GM08714 (cell line): ENCODE measurements around the gene DAB1.
"Not testable (repeated sequence)": the region's sequence is repeated elsewhere in the genome, so short reads cannot be mapped to it uniquely, and the experiment has no call there.

Experiments used
- H3K4me3 ChIP-seq: fragments of 200-500 bp; sonication (Bioruptor generic); 2 replicates; pipeline ENCODE4 v1.5.1; 2014; ENCODE audit warnings: mild to moderate bottlenecking, low read length, inconsistent platforms
- ZNF274 ChIP-seq: IDR thresholded peaks from 2 replicates; pipeline ENCODE4 v1.6.1; 2012; ENCODE audit warnings: mild to moderate bottlenecking, low read depth, low read length

DAB1 gene

DNA sequence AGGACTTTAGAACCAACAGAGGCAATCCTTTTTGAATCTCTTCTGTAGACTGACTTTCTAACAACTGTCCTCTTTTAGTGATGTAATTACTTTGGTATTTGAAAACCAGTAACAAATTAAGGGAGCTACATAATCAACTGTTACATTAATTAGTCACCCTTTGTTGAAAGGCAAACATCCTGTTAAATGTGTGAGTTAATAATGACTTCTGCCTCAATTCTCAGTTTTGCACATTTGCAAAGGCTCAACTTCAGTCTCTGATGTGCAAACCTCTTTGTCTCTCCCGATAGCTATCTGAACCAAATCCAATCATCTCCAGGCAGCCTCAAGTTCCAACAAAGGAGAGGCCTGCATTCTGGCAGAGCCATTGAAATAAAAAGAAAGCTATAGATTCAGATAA, 322.7 kb downstream of the DAB1 start:
- no peak for TF ChIP-seq ZNF274
- H3K4me3 ChIP-seq: no peak overlapping the region

DNA sequence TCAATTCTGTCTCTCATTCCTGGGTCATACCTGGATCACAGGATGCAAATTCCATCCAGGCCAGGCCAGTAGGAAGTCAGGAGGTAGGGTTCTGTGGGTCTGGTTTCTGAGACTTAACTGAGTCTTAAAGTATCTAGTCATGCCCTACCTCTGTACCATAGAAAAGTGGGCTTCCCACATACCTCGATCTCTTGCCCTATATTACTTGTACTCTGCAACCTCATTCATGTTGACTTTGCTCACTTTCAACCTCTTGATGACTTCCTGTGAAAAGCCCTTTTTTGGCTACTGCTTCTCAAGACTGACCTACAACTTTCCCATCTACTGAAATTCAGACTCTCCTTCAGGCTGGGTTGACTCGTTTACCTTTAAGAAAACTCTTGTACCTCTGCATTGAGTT, 329.1 kb downstream of the DAB1 start:
- TF ChIP-seq ZNF274: no peak
- no peak overlapping the region for H3K4me3 ChIP-seq

DNA sequence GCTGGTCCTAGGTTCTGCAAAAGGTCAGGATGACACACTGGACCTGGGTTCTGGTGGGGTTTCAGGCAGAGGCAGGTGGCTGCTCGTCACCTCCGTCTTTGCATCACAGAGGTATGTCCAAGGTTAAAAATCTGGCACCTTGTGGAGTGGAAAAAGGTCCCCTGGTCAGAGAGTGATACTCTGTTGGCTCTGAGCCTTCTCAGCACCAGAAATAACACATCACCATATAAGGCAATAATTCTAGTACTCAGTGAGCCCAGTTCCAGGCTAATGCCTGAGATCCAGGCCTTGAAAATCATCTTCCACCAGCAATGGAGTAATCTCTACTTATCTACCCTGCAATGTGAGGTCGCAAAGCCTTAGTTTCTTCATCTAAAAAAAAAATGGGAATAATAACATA, 330.7 kb downstream of the DAB1 start:
- H3K4me3 ChIP-seq: no peak overlapping the region
- TF ChIP-seq ZNF274: no peak

DNA sequence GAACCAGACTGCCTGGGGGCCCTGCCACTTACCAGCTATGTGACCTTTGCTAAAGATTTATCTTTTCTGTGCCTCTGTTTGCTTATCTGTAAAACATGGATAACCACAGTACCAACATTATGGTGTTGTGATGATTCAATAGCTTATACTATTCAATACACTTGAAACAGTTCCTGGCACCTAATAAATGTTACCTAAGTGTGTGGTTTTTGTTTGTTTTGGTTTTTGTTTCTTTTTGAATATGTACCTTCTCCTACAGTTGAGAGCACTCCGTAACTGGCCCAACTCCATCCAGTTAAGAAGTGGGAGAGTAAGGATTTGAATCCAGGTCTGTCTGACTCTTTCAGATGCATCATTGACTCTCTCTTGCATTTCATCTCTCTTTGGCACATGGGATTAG, 332.2 kb downstream of the DAB1 start:
- TF ChIP-seq ZNF274: no peak
- H3K4me3 ChIP-seq: no peak overlapping the region

DNA sequence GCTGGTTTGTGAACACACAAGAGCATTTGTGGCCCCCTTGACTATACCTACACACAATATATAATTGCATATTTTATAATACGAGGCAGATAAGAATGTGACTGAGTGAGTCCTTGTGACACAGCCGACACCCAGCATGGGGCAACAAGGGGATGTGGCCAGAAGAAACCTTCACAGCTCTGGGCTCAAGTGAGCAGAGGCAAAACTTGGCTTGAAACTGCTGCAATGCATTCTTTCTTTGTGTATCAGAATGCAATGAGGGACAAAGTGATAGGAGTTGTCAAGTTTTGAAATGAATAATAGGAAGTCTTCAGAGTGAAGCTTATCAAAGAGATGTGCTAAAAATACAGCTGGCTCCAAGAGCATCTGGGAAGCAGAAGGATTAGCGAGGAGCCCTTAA, 334.0 kb downstream of the DAB1 start:
- no peak overlapping the region for H3K4me3 ChIP-seq
- no peak for TF ChIP-seq ZNF274

DNA sequence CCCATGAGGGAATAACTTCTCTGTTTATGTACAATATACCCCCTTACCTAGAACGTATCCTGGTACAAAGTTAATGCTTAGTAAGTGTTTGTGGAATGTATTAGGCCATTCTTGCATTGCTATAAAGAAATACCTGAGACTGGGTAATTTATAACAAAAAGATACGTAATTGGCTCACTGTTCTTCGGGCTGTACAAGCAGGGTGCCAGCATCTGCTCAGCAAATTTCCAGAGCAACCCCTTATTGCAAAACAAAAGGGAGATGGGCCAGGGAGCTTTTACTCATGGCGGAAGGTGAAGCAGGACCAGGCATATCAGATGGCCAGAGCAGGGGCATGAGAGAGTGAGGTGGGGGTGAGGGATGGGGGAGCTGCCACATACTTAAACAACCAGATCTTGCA, 334.6 kb downstream of the DAB1 start:
- TF ChIP-seq ZNF274: no peak
- H3K4me3 ChIP-seq: no peak overlapping the region

DNA sequence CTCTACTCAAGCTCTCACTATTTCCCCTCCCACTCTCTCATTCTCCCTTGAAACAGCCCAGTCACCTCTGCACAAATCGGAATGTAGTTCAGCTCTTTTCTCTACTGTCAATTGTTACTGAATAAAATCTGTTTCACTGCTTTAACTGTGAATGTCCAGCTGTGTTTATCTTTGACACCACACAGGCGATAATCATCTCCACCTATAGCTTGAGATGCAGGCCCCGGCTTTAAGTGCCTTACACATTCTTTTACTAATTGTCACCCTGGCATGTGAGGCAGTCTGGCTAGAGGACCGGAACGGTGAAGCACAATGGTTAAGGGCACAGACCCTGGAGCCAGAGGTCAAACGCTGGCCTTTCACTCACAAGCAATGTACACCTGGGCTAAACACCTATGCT, 335.2 kb downstream of the DAB1 start:
- no peak for TF ChIP-seq ZNF274
- no peak overlapping the region for H3K4me3 ChIP-seq

DNA sequence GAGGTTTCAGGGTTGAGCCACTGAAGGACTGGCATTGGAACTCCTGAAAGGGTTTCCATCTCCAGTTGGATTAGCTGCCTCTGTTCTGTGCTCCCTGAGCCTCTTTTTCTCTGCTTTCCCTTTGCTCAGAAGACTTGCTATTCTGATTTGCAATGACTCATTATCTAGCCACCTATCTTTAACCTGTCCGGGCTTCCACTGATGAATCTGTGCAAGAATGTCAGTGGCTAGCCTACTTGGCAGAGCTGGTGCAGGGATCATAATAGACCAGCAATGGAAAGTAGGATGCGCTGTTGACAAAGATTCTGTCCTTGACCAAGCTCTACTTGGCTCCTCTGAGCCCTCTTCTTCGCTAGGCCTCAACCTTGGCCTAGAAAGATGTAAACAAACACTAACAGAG, 336.2 kb downstream of the DAB1 start:
- H3K4me3 ChIP-seq: not testable (repeated sequence)

DNA sequence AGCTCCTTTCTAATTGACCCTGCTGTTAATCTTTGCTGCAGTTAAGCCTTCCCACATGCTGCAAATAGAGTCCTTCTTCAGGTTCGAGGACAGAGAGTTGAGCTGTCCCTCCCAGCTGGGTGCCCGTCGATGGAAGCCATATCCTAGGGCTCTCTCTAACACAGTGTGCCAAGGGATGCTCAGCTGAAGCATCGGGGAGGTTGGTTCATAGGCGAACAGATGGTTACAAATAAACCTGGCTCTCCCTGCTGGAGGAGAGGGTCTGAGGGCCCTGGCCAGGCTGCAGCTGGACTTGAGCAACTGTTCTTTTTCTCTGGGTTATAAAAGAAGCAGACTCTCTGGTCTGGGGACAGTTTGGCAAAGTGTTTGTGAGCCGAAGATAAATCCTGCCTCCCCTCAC, 337.7 kb downstream of the DAB1 start:
- no peak for TF ChIP-seq ZNF274
- no peak overlapping the region for H3K4me3 ChIP-seq

DNA sequence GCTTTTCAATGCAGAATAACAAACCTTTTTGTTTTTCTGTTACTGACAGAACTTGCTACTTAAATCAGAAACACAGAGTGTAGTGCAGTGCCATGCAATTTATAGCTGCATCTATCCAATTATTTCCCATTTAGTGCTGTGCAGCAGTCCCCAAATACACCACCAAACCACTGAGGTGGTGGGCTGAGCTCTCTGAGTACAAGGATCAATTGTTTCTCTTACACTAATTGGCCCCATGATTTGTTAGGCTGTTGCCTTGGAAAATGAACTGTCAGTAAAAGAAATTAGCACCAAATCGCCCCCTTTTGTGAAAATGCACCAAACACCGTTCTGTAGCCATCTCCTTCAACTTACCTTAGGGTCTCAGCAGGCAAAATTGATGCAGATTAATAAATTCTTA, 339.2 kb downstream of the DAB1 start:
- no peak for TF ChIP-seq ZNF274
- no peak overlapping the region for H3K4me3 ChIP-seq

DNA sequence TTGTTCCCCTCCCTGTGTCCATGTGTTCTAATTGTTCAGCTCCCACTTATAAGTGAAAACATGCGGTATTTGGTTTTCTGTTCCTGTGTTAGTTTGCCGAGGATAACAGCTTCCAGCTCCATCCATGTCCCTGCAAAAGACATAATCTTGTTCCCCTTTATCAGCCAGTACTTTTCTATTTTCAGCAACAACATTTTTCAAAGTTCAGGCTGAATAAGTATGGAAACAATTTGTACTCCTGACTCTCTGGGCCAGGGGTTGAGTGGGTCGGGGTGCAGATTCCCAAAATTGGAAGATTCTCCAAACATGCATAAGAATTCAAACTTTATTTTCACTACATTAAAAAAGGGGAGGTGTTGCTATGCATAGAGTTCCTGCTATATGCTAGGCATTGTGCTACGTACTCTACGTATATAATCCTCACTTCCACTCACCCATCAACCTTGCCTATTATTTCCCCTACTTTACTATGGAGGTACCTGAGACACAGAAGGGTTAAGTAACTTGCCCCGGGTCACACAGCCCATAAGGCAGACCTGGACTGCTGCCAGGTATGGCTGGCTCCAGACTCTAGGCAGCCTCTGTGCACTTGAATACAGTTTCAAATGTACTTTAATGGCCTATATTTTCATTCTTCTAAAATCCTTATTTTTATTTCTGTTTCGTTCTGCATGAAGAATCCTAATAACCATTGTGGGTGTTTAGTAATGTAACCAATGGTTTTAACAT, 341.0 kb downstream of the DAB1 start:
- no peak for TF ChIP-seq ZNF274
- no peak overlapping the region for H3K4me3 ChIP-seq

DNA sequence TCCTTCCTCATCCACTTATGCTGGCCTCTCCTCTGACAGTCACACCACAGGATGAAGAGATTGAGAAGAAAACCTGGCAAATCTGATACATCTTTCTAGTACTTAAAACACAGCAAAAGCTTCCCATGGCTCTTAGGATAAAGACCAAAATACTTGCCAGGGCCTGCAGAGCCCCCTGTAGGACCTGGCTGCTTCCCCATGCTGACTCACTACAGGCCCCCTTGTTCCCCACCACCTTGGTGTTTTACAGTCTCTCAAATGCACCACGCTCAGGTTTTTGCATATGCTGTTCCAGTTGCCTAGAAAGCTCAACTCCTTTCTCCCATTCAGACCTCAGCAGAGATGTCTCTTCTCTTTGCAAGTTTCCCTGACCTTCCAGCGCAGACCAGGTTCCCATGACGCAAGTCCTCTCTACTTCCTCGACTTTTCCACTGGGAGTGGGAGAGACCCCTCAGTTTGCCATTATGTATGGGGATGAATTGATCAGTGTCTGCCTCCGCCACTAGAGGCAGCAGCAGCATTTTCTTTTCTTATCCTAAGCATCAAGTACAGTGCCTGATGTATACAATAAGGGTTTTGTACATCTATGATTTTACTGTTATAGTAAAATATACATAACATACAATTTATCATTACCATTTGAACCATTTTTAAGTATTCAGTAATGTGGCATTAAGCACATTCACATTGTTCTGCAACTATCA, 344.3 kb downstream of the DAB1 start:
- TF ChIP-seq ZNF274: no peak
- no peak overlapping the region for H3K4me3 ChIP-seq

DNA sequence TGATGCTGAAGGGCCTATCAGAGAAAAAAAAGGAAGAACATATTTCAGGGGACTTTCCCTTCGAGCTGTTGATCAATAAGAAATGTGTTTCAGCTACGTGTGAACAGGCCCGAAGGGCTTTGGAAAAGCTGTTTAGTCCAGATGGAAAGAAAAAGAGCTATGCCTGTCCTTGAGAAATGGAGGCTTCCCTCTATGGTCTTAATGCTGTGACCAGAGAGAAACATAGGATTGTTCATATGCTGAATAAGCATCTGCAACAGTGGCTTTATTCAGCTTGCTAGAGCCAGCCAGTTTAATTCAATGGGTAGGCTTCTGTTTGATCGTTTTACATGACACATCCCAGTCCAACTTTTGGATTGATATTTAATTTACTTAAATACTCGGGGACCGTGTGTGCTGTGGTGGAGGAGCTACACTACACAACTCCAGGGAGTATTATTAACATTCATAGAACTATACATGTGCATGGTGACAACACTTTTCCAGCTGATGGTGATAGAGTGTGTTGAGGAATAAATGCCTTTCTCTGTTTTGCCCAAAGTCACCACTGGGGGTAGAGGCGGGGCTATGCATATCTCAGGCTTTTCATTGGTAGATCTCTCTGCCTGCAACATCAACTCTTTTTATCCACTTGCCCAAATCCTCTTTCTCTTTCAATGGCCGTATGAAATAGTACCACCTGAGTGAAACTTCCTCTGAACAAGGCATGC, 351.3 kb downstream of the DAB1 start:
- TF ChIP-seq ZNF274: no peak
- H3K4me3 ChIP-seq: no peak overlapping the region

DNA sequence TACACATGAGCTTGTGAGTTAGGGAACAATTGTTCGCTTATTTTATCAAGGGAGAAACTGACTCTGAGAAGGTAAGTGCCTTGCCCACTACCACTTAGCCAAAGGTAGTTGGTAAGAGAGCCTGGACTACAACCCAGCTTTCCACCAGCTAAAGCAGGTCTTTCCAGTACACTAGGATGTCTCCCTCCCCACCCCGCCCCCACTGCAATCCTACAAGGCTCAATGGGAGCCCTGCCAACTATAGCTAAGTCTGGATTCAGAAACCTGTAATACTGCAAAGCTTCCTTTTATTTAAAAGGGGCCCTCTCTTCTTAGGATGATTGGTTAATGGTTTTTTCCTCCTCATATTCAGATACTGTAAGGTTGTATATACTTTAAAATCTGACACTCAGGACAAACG, 356.0 kb downstream of the DAB1 start:
- no peak overlapping the region for H3K4me3 ChIP-seq
- TF ChIP-seq ZNF274: no peak

DNA sequence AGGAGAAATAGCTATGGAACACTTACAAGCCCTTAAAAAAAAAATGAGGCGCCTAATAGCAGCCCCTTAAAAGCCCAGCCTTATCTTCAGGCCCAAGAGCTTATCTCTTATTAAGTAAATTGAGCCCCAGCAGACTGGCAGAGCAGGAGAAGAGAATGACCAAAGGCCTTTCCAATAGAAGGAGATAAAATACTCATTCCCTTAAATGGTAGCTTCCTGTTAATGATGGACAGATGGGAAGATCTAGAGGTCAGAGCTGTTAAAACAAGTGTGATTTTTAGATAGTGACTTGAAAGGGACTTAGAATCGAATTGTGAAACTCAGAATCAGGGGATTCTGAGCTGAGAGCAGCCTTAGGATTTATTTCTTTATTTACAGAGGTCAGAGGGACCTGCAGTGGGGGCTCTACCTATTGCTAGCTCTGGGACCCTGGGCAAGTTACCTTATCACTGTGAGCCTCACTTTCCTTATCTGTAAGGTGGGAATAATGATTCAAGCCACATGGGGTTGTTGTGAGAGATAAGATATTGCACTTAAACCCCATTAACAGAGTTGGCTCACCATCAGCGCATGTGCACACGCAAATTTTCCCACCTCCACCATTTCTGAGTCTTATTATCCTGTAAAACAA, 356.8 kb downstream of the DAB1 start:
- no peak overlapping the region for H3K4me3 ChIP-seq
- no peak for TF ChIP-seq ZNF274

DNA sequence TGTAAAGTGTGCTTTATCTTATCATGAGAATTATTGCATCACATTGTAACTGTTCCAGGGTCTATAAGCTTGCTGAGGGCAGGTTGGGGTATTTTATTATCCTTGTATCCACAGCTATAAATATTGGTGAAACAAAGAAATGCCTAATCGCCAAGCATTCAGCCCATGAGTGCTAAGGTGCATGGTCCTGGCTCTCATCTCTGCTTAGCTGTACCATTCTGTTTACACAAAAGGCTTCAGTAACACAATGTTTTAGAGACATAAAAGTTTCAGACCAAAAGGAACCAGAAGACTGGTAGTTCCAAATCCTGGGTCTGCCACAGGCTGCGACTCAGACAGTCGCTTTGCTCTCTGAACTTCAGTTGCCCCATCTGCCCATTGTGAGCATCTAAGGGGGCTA, 358.4 kb downstream of the DAB1 start:
- TF ChIP-seq ZNF274: no peak
- no peak overlapping the region for H3K4me3 ChIP-seq
